Activated naive CD8-positive, alpha-beta T cell (primary cell): ENCODE results near the gene PTMS.

Source experiments
- H3K27ac Mint-ChIP-seq: one replicate; pipeline ENCODE4 v1.8.0; 2021; ENCODE audit warnings: mixed read lengths
- H3K27me3 Mint-ChIP-seq: one replicate; pipeline ENCODE4 v1.8.0; 2021; ENCODE audit warnings: mixed read lengths
- H3K36me3 Mint-ChIP-seq: one replicate; pipeline ENCODE4 v1.8.0; 2021; ENCODE audit warnings: mixed read lengths
- H3K4me1 Mint-ChIP-seq: one replicate; pipeline ENCODE4 v1.8.0; 2021; ENCODE audit warnings: low read depth, mixed read lengths
- H3K4me3 Mint-ChIP-seq: one replicate; pipeline ENCODE4 v1.8.0; 2021; ENCODE audit warnings: mild to moderate bottlenecking, mixed read lengths
- H3K9me3 Mint-ChIP-seq: one replicate; pipeline ENCODE4 v1.8.0; 2021; ENCODE audit warnings: low read depth, mixed read lengths

The PTMS gene

DNA sequence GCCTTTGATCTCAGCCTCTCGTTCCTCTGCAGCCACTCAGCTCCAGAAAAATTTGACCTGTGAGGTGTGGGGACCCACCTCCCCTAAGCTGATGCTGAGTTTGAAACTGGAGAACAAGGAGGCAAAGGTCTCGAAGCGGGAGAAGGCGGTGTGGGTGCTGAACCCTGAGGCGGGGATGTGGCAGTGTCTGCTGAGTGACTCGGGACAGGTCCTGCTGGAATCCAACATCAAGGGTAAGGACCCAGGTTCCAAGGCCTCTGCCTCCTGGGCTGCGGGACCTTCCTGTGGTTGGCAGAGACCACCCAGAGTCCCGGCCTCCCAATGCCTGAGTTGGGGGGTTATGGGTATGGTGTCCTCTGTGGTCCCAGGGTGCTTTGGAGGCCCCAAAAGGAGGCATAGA, 50.9 kb downstream of the PTMS start:
- Mint-ChIP-seq H3K36me3 (no peaks in the 10 kb centered on the region), H3K4me3 (no peak overlapping the region), H3K4me1 (peaks cover 10% of the 10 kb centered on the region)

GRCh38 chr12:6817662-6818157, 51.5 kb downstream of the PTMS start:
- Mint-ChIP-seq H3K4me3 (no peak overlapping the region), H3K9me3 (no peaks in the 10 kb centered on the region), H3K27me3 (peaks cover 5% of the 10 kb centered on the region), H3K27ac (no peak overlapping the region), H3K4me1 (peaks cover 10% of the 10 kb centered on the region), H3K36me3 (no peaks in the 10 kb centered on the region)

More for the DNA sequence above, 50.9 kb downstream of the PTMS start:
- peaks cover 3% of the 10 kb centered on the region for H3K27me3 Mint-ChIP-seq
- no peak overlapping the region for H3K27ac Mint-ChIP-seq
- no peaks in the 10 kb centered on the region for H3K9me3 Mint-ChIP-seq

GRCh38 chr12:6818222-6818621, 52.1 kb downstream of the PTMS start:
- Mint-ChIP-seq H3K27me3 (peaks cover 8% of the 10 kb centered on the region), H3K4me3 (no peak overlapping the region), H3K9me3 (no peaks in the 10 kb centered on the region), H3K27ac (no peak overlapping the region), H3K4me1 (peaks cover 10% of the 10 kb centered on the region), H3K36me3 (no peaks in the 10 kb centered on the region)

- H3K4me3 Mint-ChIP-seq: no peak overlapping the region
Observed at GRCh38 chr12:6818645-6819044, 52.5 kb downstream of the PTMS start.

DNA sequence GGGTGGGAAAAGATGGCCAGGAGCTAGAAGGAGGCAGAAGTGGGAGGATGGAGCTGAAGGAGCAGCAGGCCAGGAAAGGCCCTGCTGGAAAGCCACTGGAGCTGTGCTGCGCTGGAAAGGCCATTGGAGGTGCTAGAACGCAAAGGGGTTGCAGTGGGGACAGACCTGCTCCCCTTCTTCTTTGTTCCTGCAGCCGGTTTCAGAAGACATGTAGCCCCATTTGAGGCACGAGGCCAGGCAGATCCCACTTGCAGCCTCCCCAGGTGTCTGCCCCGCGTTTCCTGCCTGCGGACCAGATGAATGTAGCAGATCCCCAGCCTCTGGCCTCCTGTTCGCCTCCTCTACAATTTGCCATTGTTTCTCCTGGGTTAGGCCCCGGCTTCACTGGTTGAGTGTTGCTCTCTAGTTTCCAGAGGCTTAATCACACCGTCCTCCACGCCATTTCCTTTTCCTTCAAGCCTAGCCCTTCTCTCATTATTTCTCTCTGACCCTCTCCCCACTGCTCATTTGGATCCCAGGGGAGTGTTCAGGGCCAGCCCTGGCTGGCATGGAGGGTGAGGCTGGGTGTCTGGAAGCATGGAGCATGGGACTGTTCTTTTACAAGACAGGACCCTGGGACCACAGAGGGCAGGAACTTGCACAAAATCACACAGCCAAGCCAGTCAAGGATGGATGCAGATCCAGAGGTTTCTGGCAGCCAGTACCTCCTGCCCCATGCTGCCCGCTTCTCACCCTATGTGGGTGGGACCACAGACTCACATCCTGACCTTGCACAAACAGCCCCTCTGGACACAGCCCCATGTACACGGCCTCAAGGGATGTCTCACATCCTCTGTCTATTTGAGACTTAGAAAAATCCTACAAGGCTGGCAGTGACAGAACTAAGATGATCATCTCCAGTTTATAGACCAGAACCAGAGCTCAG, 53.2 kb downstream of the PTMS start:
- Mint-ChIP-seq H3K27ac (no peak overlapping the region), H3K36me3 (no peaks in the 10 kb centered on the region), H3K4me1 (peaks cover 10% of the 10 kb centered on the region), H3K4me3 (no peak overlapping the region), H3K9me3 (no peaks in the 10 kb centered on the region), H3K27me3 (peaks cover 9% of the 10 kb centered on the region)

More at GRCh38 chr12:6818645-6819044, 52.5 kb downstream of the PTMS start:
- H3K4me1 Mint-ChIP-seq: peaks cover 10% of the 10 kb centered on the region
- H3K27me3 Mint-ChIP-seq: peaks cover 8% of the 10 kb centered on the region
- no peaks in the 10 kb centered on the region for H3K36me3 Mint-ChIP-seq
- no peak overlapping the region for H3K27ac Mint-ChIP-seq
- no peaks in the 10 kb centered on the region for H3K9me3 Mint-ChIP-seq

DNA sequence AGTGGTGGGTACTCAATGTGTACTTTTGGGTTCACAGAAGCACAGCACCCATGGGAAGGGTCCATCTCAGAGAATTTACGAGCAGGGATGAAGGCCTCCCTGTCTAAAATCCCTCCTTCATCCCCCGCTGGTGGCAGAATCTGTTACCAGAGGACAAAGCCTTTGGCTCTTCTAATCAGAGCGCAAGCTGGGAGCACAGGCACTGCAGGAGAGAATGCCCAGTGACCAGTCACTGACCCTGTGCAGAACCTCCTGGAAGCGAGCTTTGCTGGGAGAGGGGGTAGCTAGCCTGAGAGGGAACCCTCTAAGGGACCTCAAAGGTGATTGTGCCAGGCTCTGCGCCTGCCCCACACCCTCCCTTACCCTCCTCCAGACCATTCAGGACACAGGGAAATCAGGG, 54.0 kb downstream of the PTMS start:
- Mint-ChIP-seq H3K27me3 (peaks cover 15% of the 10 kb centered on the region), H3K36me3 (no peaks in the 10 kb centered on the region), H3K27ac (no peak overlapping the region)

More for the DNA sequence above, 54.0 kb downstream of the PTMS start:
- Mint-ChIP-seq H3K9me3 (no peaks in the 10 kb centered on the region), H3K4me3 (no peak overlapping the region), H3K4me1 (peaks cover 10% of the 10 kb centered on the region)
